ENCODE measurements around the gene CLDN11.

CLDN11 gene

GRCh38 chr3:170467571-170468147 is 49.0 kb downstream of the CLDN11 start:
- TF ChIP-seq CTCF (conservative IDR thresholded peaks at IDR 0.05; ENCODE audit: low read length) = no peak
- H3K4me3 ChIP-seq (ENCODE audit: low read length) = no peak overlapping the region
- DNase-seq (ENCODE audit: low read depth) = no peak

- no peak for TF ChIP-seq CTCF (conservative IDR thresholded peaks at IDR 0.05; ENCODE audit: low read length)
- H3K4me3 ChIP-seq (ENCODE audit: low read length) = no peak overlapping the region
- DNase-seq (ENCODE audit: low read depth) = peak; percentile 94
Measured at GRCh38 chr3:170469151-170470062, 50.7 kb downstream of the CLDN11 start.

- no peak overlapping the region; the same call in 1 of the 2 replicates for H3K4me3 ChIP-seq (ENCODE audit: low read length)
- peak; percentile 62 for DNase-seq (ENCODE audit: low read depth)
- no peak for TF ChIP-seq CTCF (conservative IDR thresholded peaks at IDR 0.05; ENCODE audit: low read length)
Measured at GRCh38 chr3:170470063-170471016, 51.7 kb downstream of the CLDN11 start.

- DNase-seq (ENCODE audit: low read depth) = no peak
- no peak for TF ChIP-seq CTCF (conservative IDR thresholded peaks at IDR 0.05; ENCODE audit: low read length)
Measured at GRCh38 chr3:170471149-170471548, 52.5 kb downstream of the CLDN11 start.

GRCh38 chr3:170473358-170473757 is 54.7 kb downstream of the CLDN11 start:
- DNase-seq (ENCODE audit: low read depth) = no peak
- no peak overlapping the region for H3K4me3 ChIP-seq (ENCODE audit: low read length)
- TF ChIP-seq CTCF (conservative IDR thresholded peaks at IDR 0.05; ENCODE audit: low read length) = no peak

More at GRCh38 chr3:170471149-170471548, 52.5 kb downstream of the CLDN11 start:
- no peak overlapping the region for H3K4me3 ChIP-seq (ENCODE audit: low read length)

GRCh38 chr3:170475092-170475685 is 56.5 kb downstream of the CLDN11 start:
- no peak overlapping the region for H3K4me3 ChIP-seq (ENCODE audit: low read length)
- no peak for TF ChIP-seq CTCF (conservative IDR thresholded peaks at IDR 0.05; ENCODE audit: low read length)
- no peak for DNase-seq (ENCODE audit: low read depth)
